OCI-LY7 (cell line): ENCODE results near the gene WDR64. TPM values are rescaled to one million over a fixed set of nuclear protein-coding genes. Genes with fewer than 3 reads are reported as not detected.
A peak's percentile ranks its signal among the peaks of the same experiment; 100 is the strongest.

Experiments
- BruUV-seq: library from RNA; stranded (reverse); fragments of 400-500 nt; replicated peaks from 2 replicates; lab custom pipeline; 2021; lab: Mats Ljungman, UMichigan
- CTCF ChIA-PET: fragments of 300-600 bp; sonication (Branson Sonifier 250); formaldehyde crosslinking; loops from one replicate; lab custom pipeline; 2022; ENCODE audit warnings: antibody characterized with exemption; ENCODE audit not compliant: unreplicated experiment; lab: Charles Lee
- POLR2A ChIA-PET: fragments of 300-600 bp; sonication (Branson Sonifier 250); formaldehyde crosslinking; loops from one replicate; lab custom pipeline; 2022; ENCODE audit warnings: antibody characterized with exemption; lab: Charles Lee
- DNase-seq: peaks from one replicate; pipeline ENCODE4 v3.0.0-alpha.2; 2015; ENCODE audit warnings: low spot score
- H2AFZ ChIP-seq: fragments of 200-600 bp; sonication (generic), shearing (Covaris generic); 2 replicates; pipeline ENCODE4 v1.6.1; 2014; ENCODE audit warnings: mild to moderate bottlenecking, antibody characterized with exemption, low read length, moderate library complexity
- H3K27ac ChIP-seq: fragments of 200-600 bp; sonication (generic); 2 replicates; pipeline ENCODE4 v1.5.1; 2014; ENCODE audit warnings: mixed run types, low read depth, mild to moderate bottlenecking, moderate library complexity, low read length, inconsistent platforms; ENCODE audit not compliant: poor library complexity, severe bottlenecking
- H3K36me3 ChIP-seq: fragments of 200-600 bp; sonication (generic); 2 replicates; pipeline ENCODE4 v1.6.1; 2014; ENCODE audit warnings: mild to moderate bottlenecking, antibody characterized with exemption, low read length, moderate library complexity, mixed read lengths; ENCODE audit not compliant: insufficient read depth
- H3K4me1 ChIP-seq: fragments of 200-600 bp; sonication (generic); 2 replicates; pipeline ENCODE4 v1.5.1; 2014; ENCODE audit warnings: mild to moderate bottlenecking, low read length; ENCODE audit not compliant: insufficient read depth, poor library complexity, severe bottlenecking
- H3K4me2 ChIP-seq: fragments of 200-600 bp; sonication (generic); 2 replicates; pipeline ENCODE4 v1.6.1; 2014; ENCODE audit warnings: mild to moderate bottlenecking, low read length
- H3K4me3 ChIP-seq: fragments of 200-600 bp; sonication (generic); 2 replicates; pipeline ENCODE4 v1.5.1; 2014; ENCODE audit warnings: mild to moderate bottlenecking, low read depth, low read length; ENCODE audit not compliant: poor library complexity, severe bottlenecking
- H3K79me2 ChIP-seq: fragments of 200-600 bp; sonication (generic); 2 replicates; pipeline ENCODE4 v1.6.1; 2016; ENCODE audit warnings: low read depth, mild to moderate bottlenecking, low read length, moderate library complexity, mixed read lengths; ENCODE audit not compliant: insufficient read depth
- H3K9me2 ChIP-seq: fragments of 200-600 bp; sonication (generic); 2 replicates; pipeline ENCODE4 v1.6.1; 2016; ENCODE audit warnings: mild to moderate bottlenecking, low read length, mixed read lengths; ENCODE audit not compliant: insufficient read depth
- H3K9me3 ChIP-seq: fragments of 200-600 bp; sonication (generic); 2 replicates; pipeline ENCODE4 v1.6.1; 2014; ENCODE audit warnings: mild to moderate bottlenecking, mixed run types, low read length, mixed read lengths
- H4K20me1 ChIP-seq: fragments of 200-600 bp; sonication (generic); 2 replicates; pipeline ENCODE4 v1.6.1; 2014; ENCODE audit warnings: mild to moderate bottlenecking, antibody characterized with exemption, low read length, moderate library complexity, mixed read lengths; ENCODE audit not compliant: insufficient read depth
- EZH2phosphoT487 ChIP-seq: fragments of 200-600 bp; sonication (generic); IDR thresholded peaks from 2 replicates; pipeline ENCODE4 v1.6.1; 2018; ENCODE audit warnings: low read depth, borderline replicate concordance, mild to moderate bottlenecking, mixed run types, antibody characterized with exemption, low read length, moderate library complexity, mixed read lengths
- intact Hi-C: fragments of 100-400 bp; cut with micrococcal nuclease; formaldehyde crosslinking; loops from one replicate; pipeline ENCODE4 v1.10.0; 2022; ENCODE audit not compliant: unreplicated experiment
- total RNA-seq, 2 experiments: library from RNA; depleted of rRNA in 1 of 2; stranded (reverse); fragments of >200 nt in 1 of 2; shearing (Covaris generic) in 1 of 2; gene quantifications; 2 replicates each; pipeline ENCODE4 v1.2.3, GENCODE V29; 2014 to 2022
- TF ChIP-seq, protein P1 (sequence below): fragments of 200-600 bp; sonication (generic); conservative IDR thresholded peaks from 2 replicates; pipeline ENCODE4 v1.5.1; 2014; ENCODE audit warnings: mild to moderate bottlenecking, antibody characterized with exemption, low read length, moderate library complexity, mixed read lengths

Gene WDR64
- total RNA-seq, 2 experiments from 2014 or later, result not detected

DNA sequence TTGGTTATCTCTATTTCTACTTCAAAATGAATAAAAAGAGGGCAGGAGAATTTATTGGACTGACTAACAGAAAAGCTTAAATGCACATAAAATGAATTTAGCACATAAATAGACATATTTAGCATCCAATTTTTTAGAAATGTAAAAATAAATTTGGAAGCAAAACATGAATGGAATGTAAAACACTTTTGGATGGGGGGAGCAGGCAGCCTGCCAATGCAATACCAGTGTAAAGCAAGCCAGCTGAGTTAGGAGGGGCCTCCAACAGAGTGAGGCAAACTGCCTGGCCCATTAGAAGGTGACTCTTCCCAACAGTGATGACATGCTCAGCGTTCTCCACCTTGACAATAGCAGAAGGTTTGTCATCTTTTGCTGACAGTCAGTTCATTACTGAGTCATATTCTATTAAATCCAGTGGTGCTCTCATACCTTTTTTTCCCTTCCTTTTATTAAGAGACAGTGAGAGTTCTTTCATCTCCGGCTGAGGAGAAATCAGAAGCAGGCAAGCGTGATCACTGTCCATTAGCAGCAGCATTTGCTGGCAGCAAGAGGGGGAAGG is 176.5 kb downstream of the WDR64 start:
- no peak overlapping the region for H3K4me2 ChIP-seq
- no TSS peak for BruUV-seq
- POLR2A ChIA-PET, result interaction anchor here (1.0 to 1.1 kb wide), 4 partner anchors 16 to 293 kb away, joined by 3 to 4 read pairs (median 3); no protein-coding TSS in a partner anchor
- H4K20me1 ChIP-seq, result no peaks in the 10 kb centered on the region
- no peaks in the 10 kb centered on the region for H3K9me2 ChIP-seq
- H3K4me1 ChIP-seq, result no peaks in the 10 kb centered on the region
- H3K27ac ChIP-seq, result no peak overlapping the region
- H3K4me3 ChIP-seq, result no peak overlapping the region
- intact Hi-C loops, result no loop called here
- H3K36me3 ChIP-seq, result no peaks in the 10 kb centered on the region
- CTCF ChIA-PET, result no interaction called here
- TF ChIP-seq, protein P1, sequence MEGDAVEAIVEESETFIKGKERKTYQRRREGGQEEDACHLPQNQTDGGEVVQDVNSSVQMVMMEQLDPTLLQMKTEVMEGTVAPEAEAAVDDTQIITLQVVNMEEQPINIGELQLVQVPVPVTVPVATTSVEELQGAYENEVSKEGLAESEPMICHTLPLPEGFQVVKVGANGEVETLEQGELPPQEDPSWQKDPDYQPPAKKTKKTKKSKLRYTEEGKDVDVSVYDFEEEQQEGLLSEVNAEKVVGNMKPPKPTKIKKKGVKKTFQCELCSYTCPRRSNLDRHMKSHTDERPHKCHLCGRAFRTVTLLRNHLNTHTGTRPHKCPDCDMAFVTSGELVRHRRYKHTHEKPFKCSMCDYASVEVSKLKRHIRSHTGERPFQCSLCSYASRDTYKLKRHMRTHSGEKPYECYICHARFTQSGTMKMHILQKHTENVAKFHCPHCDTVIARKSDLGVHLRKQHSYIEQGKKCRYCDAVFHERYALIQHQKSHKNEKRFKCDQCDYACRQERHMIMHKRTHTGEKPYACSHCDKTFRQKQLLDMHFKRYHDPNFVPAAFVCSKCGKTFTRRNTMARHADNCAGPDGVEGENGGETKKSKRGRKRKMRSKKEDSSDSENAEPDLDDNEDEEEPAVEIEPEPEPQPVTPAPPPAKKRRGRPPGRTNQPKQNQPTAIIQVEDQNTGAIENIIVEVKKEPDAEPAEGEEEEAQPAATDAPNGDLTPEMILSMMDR, result no peak
- TF ChIP-seq EZH2phosphoT487, result no peak
- H3K9me3 ChIP-seq, result no peaks in the 10 kb centered on the region
- no peak overlapping the region for H2AFZ ChIP-seq
- DNase-seq, result no peak
- H3K79me2 ChIP-seq, result no peaks in the 10 kb centered on the region

GRCh38 chr1:241829468-241829867 is 177.4 kb downstream of the WDR64 start:
- ChIA-PET POLR2A (interaction anchor here (1.0 kb wide), 2 partner anchors 33 to 294 kb away, joined by 3 read pairs; no protein-coding TSS in a partner anchor), CTCF (no interaction called here)
- Histone ChIP-seq H3K4me3 (no peak overlapping the region), H3K9me3 (no peaks in the 10 kb centered on the region), H3K79me2 (no peaks in the 10 kb centered on the region), H3K36me3 (no peaks in the 10 kb centered on the region), H3K4me2 (no peak overlapping the region), H4K20me1 (no peaks in the 10 kb centered on the region), H3K27ac (no peak overlapping the region), H3K9me2 (no peaks in the 10 kb centered on the region), H2AFZ (no peak overlapping the region), H3K4me1 (no peaks in the 10 kb centered on the region)
- no TSS peak for BruUV-seq
- intact Hi-C loops, result no loop called here
- no peak for DNase-seq
- TF ChIP-seq, protein P1, result no peak
- no peak for TF ChIP-seq EZH2phosphoT487

GRCh38 chr1:241834733-241835377 is 182.8 kb downstream of the WDR64 start:
- POLR2A ChIA-PET, result interaction anchor here (0.5 to 0.9 kb wide), 2 partner anchors 13 to 233 kb away, joined by 3 to 4 read pairs; no protein-coding TSS in a partner anchor

More at GRCh38 chr1:241834733-241835377, 182.8 kb downstream of the WDR64 start:
- Histone ChIP-seq H3K4me1 (peaks cover 4% of the 10 kb centered on the region), H3K4me2 (no peak overlapping the region), H3K36me3 (no peaks in the 10 kb centered on the region), H3K4me3 (no peak overlapping the region), H3K27ac (no peak overlapping the region), H4K20me1 (no peaks in the 10 kb centered on the region), H3K9me3 (no peaks in the 10 kb centered on the region), H3K9me2 (no peaks in the 10 kb centered on the region), H3K79me2 (no peaks in the 10 kb centered on the region), H2AFZ (no peak overlapping the region)
- intact Hi-C loops, result loop anchor here (2.0 kb wide), 1 partner anchor 224 kb away; no protein-coding TSS in a partner anchor
- CTCF ChIA-PET, result no interaction called here
- peak; percentile 31 for DNase-seq
- TF ChIP-seq EZH2phosphoT487, result no peak
- TF ChIP-seq, protein P1, result peak; percentile 86
- no TSS peak for BruUV-seq
